ENCODE data around the gene SPAG4. TPM values are rescaled to one million over a fixed set of nuclear protein-coding genes. Genes with fewer than 3 reads are reported as not detected.

The SPAG4 gene
- total RNA-seq, 1 donor from 2014 or later, result 5.0 TPM

GRCh38 chr20:35576816-35577215, 38.8 kb upstream of the SPAG4 start:
- DNase-seq, result no peak
- peaks cover 13% of the 10 kb centered on the region for H3K36me3 Mint-ChIP-seq (ENCODE audit: unreplicated experiment)
- no peak overlapping the region for H3K27ac Mint-ChIP-seq (ENCODE audit: unreplicated experiment)
- no peak overlapping the region for H3K4me3 Mint-ChIP-seq (ENCODE audit: unreplicated experiment)
- H3K27me3 Mint-ChIP-seq (ENCODE audit: unreplicated experiment), result peaks cover 5% of the 10 kb centered on the region
- H3K9me3 Mint-ChIP-seq (ENCODE audit: unreplicated experiment), result peaks cover 6% of the 10 kb centered on the region
- no peaks in the 10 kb centered on the region for H3K4me1 Mint-ChIP-seq (ENCODE audit: low read depth, unreplicated experiment)
- TF ChIP-seq, protein P1, sequence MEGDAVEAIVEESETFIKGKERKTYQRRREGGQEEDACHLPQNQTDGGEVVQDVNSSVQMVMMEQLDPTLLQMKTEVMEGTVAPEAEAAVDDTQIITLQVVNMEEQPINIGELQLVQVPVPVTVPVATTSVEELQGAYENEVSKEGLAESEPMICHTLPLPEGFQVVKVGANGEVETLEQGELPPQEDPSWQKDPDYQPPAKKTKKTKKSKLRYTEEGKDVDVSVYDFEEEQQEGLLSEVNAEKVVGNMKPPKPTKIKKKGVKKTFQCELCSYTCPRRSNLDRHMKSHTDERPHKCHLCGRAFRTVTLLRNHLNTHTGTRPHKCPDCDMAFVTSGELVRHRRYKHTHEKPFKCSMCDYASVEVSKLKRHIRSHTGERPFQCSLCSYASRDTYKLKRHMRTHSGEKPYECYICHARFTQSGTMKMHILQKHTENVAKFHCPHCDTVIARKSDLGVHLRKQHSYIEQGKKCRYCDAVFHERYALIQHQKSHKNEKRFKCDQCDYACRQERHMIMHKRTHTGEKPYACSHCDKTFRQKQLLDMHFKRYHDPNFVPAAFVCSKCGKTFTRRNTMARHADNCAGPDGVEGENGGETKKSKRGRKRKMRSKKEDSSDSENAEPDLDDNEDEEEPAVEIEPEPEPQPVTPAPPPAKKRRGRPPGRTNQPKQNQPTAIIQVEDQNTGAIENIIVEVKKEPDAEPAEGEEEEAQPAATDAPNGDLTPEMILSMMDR (IDR thresholded peaks at IDR 0.05; ENCODE audit: partially characterized antibody, unreplicated experiment), result no peak

DNA sequence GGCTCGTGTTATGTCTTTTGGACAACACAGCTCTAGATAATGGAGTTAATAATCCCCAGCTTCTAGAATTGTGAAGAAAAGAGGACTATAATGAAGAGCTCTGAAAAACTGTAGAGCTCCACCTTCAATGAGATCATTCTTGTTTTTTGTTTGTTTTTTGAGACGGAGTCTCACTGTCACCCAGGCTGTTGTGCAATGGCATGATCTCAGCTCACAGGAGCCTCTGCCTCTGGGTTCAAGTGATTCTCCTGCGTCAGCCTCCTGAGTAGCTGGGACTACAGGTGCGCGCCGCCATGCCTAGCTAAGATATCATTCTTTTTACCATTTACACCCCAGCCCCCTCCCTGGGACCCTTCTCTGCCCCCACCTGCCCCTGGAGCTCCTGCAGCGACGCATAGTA, 37.2 kb upstream of the SPAG4 start:
- no peak overlapping the region for H3K4me3 Mint-ChIP-seq (ENCODE audit: unreplicated experiment)
- H3K27ac Mint-ChIP-seq (ENCODE audit: unreplicated experiment), result no peak overlapping the region
- no peaks in the 10 kb centered on the region for H3K4me1 Mint-ChIP-seq (ENCODE audit: low read depth, unreplicated experiment)
- TF ChIP-seq, protein P1 (IDR thresholded peaks at IDR 0.05; ENCODE audit: partially characterized antibody, unreplicated experiment), result no peak
- H3K36me3 Mint-ChIP-seq (ENCODE audit: unreplicated experiment), result peaks cover 7% of the 10 kb centered on the region
- peaks cover 5% of the 10 kb centered on the region for H3K9me3 Mint-ChIP-seq (ENCODE audit: unreplicated experiment)
- peaks cover 5% of the 10 kb centered on the region for H3K27me3 Mint-ChIP-seq (ENCODE audit: unreplicated experiment)
- no peak for DNase-seq

DNA sequence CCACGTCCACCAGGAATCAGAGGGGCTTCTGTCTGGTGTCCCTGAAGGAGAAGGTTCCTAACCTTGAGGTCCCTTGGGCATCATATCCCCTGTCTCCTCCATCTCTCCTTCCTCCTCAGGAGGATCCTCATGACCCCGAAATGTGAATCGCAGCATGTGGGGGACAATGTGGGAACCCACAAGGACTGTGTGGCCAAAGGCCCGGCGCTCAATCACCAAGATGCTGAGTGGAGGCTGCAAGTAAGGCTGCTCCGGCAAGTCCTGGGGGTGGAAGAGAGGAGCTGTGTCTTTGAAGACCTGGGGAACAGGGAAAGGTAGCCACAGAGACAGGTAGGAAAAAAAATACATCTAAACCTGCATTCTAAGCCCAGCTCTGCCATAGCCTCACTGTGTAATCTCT, 36.4 kb upstream of the SPAG4 start:
- Mint-ChIP-seq H3K9me3 (ENCODE audit: unreplicated experiment) (peaks cover 5% of the 10 kb centered on the region), H3K4me1 (ENCODE audit: low read depth, unreplicated experiment) (no peaks in the 10 kb centered on the region), H3K27me3 (ENCODE audit: unreplicated experiment) (peaks cover 8% of the 10 kb centered on the region), H3K36me3 (ENCODE audit: unreplicated experiment) (peaks cover 4% of the 10 kb centered on the region), H3K4me3 (ENCODE audit: unreplicated experiment) (no peak overlapping the region), H3K27ac (ENCODE audit: unreplicated experiment) (no peak overlapping the region)
- DNase-seq, result no peak
- TF ChIP-seq, protein P1 (IDR thresholded peaks at IDR 0.05; ENCODE audit: partially characterized antibody, unreplicated experiment), result no peak

GRCh38 chr20:35582131-35582530, 33.5 kb upstream of the SPAG4 start:
- H3K4me1 Mint-ChIP-seq (ENCODE audit: low read depth, unreplicated experiment), result no peaks in the 10 kb centered on the region
- DNase-seq, result no peak
- peaks cover 7% of the 10 kb centered on the region for H3K27me3 Mint-ChIP-seq (ENCODE audit: unreplicated experiment)
- TF ChIP-seq, protein P1 (IDR thresholded peaks at IDR 0.05; ENCODE audit: partially characterized antibody, unreplicated experiment), result no peak
- peaks cover 3% of the 10 kb centered on the region for H3K9me3 Mint-ChIP-seq (ENCODE audit: unreplicated experiment)
- no peak overlapping the region for H3K4me3 Mint-ChIP-seq (ENCODE audit: unreplicated experiment)
- no peak overlapping the region for H3K27ac Mint-ChIP-seq (ENCODE audit: unreplicated experiment)
- H3K36me3 Mint-ChIP-seq (ENCODE audit: unreplicated experiment), result no peaks in the 10 kb centered on the region

DNA sequence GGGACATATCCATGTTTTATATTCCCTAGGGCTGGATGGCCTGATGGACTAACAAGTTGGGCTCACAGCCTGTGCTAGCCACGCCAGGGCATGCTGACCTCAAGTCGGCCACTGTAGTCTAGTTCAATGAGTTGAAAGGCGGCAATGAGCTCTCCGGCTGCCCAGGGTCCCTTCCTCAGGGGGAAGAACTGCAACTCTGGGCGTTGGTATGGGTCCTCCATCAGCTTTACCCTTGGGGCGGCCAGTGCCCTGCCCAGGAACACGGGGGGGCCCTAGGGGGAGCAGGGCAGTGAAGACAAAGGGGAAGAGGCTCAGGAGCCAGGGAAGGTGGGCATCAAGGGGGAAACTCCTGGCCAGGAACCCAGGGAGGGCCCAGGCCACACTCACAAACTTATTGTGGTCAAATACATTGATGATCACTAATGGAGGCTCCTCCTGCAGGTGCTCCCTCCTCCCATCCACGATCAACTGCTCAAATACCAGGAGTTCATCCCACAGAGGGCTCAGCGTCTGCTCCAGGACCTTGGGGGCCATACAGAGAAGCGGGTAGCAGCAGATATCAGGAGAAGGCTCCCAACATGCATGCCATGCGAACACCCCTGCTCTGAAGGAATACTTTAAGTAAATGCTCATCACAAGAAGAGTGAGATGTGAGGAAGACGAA, 32.8 kb upstream of the SPAG4 start:
- no peaks in the 10 kb centered on the region for H3K36me3 Mint-ChIP-seq (ENCODE audit: unreplicated experiment)
- H3K9me3 Mint-ChIP-seq (ENCODE audit: unreplicated experiment), result peaks cover 3% of the 10 kb centered on the region
- TF ChIP-seq, protein P1 (IDR thresholded peaks at IDR 0.05; ENCODE audit: partially characterized antibody, unreplicated experiment), result no peak
- peaks cover 7% of the 10 kb centered on the region for H3K27me3 Mint-ChIP-seq (ENCODE audit: unreplicated experiment)
- H3K4me1 Mint-ChIP-seq (ENCODE audit: low read depth, unreplicated experiment), result no peaks in the 10 kb centered on the region
- no peak for DNase-seq
- no peak overlapping the region for H3K4me3 Mint-ChIP-seq (ENCODE audit: unreplicated experiment)
- no peak overlapping the region for H3K27ac Mint-ChIP-seq (ENCODE audit: unreplicated experiment)

All from glutamatergic neuron (in vitro differentiated cells).